ENCODE measurements around the gene ACTL10. TPM values are rescaled to one million over a fixed set of nuclear protein-coding genes. Genes with fewer than 3 reads are reported as not detected.
"Not testable (repeated sequence)": the region's sequence is repeated elsewhere in the genome, so short reads cannot be mapped to it uniquely, and the experiment has no call there.

The ACTL10 gene
- polyA plus RNA-seq, 3 donors = 0.33 to 0.76 (median 0.60) TPM

DNA sequence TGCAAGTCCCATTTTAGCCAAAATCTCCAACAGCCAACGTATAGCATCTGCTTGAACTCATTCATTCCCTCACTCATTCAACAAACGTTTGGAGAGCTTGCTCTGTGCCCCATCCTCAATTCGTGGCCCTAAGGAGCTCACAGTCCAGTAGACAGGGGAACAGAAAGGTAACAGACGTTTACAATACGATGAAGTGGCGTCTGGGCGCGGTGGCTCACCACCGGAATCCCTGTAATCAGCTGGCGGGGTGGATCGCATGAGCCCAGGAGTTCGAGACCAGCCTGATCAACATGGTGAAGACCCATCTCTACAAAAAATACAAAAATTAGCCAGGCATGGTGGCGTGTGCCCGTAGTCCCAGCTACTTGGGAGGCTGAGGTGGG, 20.2 kb downstream of the ACTL10 start:
- no peak for DNase-seq (ENCODE audit: extremely low read depth in 1 of 11, low read depth in 9 of 11, low spot score in 4 of 11)

DNA sequence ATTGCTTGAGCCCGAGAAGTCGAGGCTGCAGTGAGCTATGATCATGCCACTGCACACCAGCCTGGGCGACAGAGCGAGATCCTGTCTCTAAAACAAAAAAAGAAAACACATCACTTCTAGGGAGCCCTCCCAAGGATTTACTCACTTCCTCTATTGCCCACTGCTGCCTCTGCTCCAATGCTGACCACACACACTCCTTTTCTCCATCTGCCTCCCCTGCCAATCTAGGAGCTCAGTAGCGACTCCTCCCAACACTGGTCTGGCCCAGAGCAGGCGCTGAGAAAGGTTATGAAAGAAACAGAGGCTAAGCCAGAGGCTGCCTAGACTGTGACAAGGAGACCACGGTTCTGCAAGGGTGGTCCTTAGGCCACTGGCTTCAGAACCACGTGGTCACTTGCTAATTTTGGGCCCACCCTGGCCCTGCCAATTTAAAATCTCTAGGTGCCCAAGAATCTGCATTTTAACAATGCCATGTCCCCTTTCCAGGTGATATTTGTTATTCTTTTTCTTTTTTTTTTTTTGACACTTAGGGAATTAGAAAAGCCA, 20.7 kb downstream of the ACTL10 start:
- DNase-seq (ENCODE audit: extremely low read depth in 1 of 11, low read depth in 9 of 11, low spot score in 4 of 11) = no peak

DNA sequence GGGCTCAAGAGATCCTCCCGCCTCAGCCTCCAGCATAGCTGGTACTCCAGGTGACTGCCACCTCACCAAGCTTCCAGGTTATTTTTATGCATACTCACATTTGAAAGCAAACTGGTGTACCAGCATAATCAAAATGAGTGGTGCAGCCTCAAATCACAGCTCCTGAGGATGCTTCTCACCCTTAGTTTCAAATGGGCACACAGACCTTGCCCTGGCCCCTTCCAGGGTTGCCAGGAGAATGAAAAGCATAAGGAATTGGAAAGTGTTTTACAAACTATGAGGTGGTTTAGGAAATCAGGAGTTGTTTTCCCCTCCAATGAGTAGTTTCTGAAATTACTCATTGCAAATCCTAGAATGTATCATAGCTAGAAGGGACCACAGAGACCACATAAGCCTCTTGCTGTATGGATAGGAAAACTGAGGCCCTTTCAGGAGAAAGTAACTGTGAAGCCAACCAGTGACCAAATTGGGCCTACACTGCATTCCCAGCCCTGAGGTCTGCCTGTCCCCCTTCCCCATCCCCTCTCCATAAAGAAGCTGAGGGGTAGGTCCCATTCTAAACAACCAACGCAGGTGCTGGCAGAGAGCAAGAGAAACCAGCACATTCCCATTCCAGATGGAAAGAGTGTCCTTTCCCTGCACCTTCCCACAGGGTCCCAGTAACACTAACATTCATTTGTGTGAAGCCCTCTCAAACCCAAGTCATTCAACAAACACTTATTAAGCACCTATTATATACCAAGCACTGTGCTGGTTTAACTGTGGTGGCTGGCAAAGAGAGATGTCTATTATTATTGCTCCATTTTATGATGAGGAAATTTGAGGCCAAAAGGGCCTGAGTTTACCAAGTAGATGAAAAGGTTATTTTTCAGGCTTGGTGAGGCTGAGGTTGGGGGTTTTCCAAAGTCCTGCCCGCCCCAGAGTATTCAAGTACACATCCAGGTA, 21.5 kb downstream of the ACTL10 start:
- DNase-seq (ENCODE audit: extremely low read depth in 1 of 11, low read depth in 9 of 11, low spot score in 4 of 11) = no peak

DNA sequence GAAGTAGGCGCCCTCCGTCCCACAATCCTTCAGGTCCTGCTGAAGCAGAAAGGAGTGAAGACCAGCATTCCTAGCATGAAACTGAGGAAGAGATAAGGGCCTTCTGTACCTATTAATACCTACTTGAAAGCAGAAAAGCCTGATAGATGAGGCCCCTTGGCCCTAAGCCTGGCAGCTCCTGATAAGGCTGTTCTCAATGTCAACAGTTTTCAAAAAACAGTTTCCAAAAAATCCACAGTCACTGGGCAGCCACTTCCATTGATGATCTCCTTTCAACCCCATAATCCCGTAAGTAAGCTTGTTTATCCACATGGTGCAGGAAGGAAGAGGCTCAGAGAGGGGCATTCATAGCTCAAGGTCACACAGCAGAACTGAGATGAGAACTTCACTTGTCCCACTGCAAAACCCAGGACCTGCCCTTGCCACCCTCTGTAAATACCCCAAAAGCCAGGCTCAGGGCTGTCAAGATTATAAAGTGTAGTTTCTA, 22.2 kb downstream of the ACTL10 start:
- no peak for DNase-seq (ENCODE audit: extremely low read depth in 1 of 11, low read depth in 9 of 11, low spot score in 4 of 11)

DNA sequence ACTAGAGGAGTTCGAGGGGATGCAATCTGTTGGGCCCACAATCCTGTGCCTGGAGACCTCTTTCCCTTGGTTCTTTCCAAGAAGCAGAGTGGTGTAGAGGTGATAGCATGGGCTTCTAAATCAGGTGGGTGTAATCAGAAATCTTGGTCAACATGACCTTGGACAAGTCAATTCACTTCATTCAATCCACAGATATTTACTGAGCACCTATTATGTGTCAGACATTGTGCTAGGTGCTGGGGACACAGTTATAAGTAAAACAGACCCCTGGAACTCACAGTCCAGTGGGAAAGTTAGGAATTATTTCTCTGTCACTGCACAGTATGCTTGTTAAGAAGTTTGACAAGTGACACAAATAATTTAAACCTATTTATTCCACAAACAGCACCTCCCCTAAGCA, 22.8 kb downstream of the ACTL10 start:
- no peak for DNase-seq (ENCODE audit: extremely low read depth in 1 of 11, low read depth in 9 of 11, low spot score in 4 of 11)

DNA sequence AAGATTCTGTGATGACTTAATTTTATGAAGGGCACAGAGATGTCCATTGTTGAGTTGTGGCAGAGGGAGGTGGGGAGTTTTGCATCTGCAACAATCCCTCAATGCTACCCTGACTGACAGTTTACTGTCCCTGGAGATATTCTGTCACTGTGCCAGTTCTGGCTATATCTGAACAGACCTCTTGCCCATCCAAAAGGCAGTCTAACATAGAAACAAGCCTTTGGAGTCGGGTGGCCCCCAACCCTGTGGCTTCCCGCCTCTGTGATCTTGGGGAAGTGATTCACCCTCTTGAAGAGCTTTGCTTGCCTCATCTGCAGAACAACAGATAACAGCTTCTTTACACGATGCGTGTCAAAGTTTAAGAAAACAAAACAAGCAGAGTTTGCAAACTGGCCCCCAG, 23.2 kb downstream of the ACTL10 start:
- DNase-seq (ENCODE audit: extremely low read depth in 1 of 11, low read depth in 9 of 11, low spot score in 4 of 11) = no peak

DNA sequence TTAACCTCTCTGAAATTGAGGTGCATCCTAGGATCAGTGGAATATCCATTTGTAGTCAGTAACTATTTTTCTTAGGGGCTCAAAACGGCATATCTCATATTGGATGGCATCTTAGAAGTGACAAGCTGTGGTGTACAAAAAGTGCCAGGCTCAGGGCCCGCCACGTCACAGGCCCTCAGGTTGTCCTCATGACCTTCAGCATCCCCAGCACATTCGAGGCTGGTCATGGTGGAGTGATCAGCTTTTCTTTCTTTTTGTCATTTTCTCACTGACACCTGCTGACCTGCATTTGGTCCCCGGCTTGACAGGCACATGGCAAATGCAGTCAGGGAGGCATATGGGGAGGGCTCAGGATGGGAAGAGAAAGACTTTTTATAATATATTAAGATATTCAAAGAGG, 26.5 kb downstream of the ACTL10 start:
- DNase-seq (ENCODE audit: extremely low read depth in 1 of 11, low read depth in 9 of 11, low spot score in 4 of 11) = no peak

DNA sequence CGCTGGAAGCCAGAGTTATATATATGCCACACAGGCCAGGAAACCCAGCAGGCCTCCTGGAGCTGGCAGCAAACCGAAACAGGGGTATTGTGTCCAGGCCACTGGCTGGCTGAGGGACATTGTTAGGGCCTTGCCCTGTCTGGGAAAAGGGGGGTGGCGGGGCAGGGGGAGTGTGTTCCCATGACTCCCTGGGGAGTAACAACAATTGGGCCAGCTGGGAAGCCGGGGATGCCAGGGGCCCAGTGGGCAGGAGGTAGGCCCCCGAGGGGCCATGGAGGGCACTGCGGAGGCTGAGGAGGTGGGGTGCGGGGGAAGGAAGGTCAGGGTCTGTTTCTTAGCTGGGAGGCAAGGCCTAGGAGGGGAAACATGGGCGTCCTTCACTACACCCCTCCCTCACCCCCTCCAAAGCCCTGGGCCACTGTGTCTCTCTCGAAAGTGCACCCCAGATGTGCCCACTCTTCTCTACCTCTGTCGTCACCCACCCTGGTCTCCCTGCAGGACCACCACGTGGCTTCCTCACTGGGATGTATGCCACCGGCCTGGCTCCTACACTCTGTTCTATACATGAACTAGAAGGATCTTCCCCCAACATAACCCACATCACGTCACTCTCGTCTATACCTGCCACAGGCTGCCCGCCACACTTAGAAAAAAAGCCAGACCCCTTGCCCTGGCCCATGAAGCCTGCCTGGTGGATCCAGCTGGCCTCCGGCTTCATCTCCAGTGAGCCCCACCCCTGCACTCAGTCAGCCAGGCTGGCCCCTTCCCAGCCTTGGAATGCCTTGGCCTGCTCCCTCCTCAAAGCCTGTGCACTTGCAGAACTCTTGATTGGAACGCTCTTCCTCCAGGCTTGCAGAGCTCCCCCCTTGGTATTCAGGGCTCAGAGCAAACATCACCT, 27.2 kb downstream of the ACTL10 start:
- DNase-seq (ENCODE audit: extremely low read depth in 1 of 11, low read depth in 9 of 11, low spot score in 4 of 11) = no peak

DNA sequence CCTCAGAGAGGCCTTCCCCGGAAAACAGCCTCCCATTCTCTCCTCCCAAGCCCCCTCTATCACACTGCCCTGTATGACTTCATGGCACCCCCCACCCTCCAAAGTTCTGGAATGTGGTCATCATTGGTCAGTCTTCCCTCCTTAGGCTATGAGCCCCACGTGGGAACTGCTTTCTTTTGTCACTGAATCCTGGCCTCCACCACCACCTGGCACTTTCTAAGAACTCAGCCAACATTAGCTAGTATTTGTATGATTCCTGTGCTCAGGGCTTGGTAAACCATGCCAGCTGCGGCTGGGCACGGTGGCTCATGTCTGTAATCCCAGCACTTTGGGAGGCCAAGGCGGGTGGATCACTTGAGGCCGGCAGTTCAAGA, 27.9 kb downstream of the ACTL10 start:
- no peak for DNase-seq (ENCODE audit: extremely low read depth in 1 of 11, low read depth in 9 of 11, low spot score in 4 of 11)

DNA sequence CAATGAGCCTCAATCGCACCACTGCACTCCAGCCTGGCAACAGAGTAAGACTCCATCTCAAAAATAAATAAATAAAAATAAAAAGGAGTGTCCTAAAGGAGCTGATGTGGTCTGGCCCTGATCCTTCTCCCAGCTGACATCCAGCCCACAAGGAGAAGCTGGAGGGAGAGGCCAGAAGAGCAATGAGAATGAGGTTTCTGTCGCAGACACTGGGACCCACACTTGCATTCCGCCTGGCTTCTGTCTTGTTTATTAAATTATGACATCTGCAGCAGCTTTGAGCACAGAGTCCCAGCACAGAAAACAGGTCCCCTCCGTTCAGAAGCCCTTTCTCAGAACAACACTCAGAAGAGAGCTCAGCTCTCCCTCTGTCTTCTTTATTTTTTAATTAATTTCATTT, 29.7 kb downstream of the ACTL10 start:
- no peak for DNase-seq (ENCODE audit: extremely low read depth in 1 of 11, low read depth in 9 of 11, low spot score in 4 of 11)

DNA sequence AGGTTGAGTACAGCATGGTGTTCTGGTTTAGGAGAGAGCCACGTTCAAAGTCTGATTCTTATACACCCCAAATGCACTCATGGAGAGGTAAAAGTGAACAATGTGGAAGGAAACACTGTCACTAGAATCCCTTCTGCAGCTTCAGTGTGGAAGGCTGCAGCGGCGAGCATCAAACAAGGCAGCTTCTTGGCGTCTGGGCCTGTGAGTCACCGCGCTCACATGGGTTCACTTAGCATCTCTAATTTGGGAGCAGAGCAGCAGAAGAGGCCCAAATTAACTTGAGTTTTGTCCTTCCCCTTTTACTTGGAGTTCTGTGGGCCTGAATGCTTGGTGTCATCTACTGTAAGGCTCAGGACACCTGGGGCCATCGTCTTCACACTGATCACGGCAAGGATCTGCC, 30.4 kb downstream of the ACTL10 start:
- no peak for DNase-seq (ENCODE audit: extremely low read depth in 1 of 11, low read depth in 9 of 11, low spot score in 4 of 11)

DNA sequence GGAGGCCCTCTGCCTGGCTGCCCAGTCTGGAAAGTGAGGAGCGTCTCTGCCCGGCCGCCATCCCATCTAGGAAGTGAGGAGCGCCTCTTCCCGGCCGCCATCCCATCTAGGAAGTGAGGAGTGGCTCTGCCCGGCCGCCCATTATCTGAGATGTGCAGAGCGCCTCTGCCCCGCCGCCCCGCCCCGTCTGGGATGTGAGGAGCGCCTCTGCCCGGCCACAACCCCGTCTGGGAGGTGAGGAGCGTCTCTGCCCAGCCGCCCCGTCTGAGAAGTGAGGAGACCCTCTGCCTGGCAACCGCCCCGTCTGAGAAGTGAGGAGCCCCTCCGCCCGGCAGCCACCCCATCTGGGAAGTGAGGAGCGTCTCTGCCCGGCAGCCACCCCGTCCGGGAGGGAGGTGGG, 32.2 kb downstream of the ACTL10 start:
- not testable (repeated sequence) for DNase-seq (ENCODE audit: extremely low read depth in 1 of 11, low read depth in 9 of 11, low spot score in 4 of 11)

DNA sequence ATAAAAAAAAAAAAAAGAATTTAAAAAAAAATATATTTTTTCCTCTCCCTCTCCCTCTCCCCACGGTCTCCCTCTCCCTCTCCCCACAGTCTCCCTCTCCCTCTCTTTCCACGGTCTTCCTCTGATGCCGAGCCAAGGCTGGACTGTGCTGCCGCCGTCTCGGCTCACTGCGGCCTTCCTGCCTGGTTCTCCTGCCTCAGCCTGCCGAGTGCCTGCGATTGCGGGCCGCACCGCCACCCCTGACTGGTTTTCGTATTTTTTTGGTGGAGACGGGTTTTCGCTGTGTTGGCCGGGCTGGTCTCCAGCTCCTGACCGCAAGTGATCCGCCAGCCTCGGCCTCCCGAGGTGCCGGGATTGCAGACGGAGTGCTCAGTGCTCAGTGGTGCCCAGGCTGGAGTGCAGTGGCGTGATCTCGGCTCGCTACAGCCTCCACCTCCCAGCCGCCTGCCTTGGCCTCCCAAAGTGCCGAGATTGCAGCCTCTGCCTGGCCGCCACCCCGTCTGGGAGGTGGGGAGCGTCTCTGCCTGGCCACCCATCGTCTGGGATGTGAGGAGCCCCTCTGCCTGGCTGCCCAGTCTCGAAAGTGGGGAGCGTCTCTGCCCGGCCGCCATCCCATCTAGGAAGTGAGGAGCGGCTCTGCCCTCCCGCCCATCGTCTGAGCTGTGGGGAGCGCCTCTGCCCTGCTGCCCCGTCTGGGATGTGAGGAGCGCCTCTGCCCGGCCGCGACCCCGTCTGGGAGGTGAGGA, 34.1 kb downstream of the ACTL10 start:
- DNase-seq (ENCODE audit: extremely low read depth in 1 of 11, low read depth in 9 of 11, low spot score in 4 of 11) = not testable (repeated sequence)

DNA sequence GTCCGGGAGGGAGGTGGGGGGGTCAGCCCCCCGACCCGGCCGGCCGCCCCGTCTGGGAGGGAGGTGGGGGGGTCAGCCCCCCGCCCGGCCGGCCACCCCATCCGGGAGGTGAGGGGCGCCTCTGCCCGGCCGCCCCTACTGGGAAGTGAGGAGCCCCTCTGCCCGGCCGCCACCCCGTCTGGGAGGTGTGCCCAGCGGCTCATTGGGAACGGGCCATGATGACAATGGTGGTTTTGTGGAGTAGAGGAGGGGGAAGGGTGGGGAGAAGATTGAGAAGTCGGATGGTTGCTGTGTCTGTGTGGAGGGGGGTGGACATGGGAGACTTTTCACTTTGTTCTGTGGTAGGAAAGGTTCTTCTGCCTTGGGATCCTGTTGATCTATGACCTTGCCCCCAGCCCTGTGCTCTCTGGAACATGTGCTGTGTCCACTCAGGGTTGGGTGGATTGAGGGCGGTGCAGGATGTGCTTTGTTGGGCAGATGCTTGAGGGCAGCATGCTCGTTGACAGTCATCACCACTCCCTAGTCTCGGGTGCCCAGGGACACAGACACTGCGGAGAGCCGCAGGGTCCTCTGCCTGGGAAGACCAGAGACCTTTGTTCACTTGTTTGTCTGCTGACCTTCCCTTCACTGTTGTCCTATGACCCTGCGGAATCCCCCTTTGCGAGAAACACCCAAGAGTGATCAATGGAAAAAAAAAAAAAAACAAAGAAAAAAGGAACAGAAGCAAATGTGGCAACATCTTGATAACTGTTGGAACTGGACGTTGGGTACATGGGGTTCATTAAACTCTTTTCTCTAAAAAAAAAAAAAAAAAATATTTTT, 35.1 kb downstream of the ACTL10 start:
- DNase-seq (ENCODE audit: extremely low read depth in 1 of 11, low read depth in 9 of 11, low spot score in 4 of 11) = no peak

DNA sequence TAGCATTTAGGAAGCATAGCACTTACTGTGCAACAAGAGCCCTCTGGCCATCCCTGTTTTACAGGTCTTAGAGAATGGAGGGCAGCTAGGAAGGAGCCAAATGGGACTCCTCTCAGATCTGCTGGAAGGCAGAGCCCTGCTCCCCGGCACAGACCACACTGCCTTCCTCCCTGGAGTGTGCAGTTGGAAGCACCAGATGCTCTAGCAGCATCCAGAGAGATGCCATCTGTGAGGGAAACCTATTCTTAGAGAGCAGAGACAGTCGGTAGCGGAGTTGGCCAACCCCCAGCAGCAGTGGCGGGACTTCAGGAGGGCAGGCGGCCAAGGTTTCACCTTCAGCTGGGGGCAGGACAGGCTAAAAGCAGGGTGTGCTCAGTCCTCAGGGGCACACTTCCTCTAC, 36.1 kb downstream of the ACTL10 start:
- no peak for DNase-seq (ENCODE audit: extremely low read depth in 1 of 11, low read depth in 9 of 11, low spot score in 4 of 11)

DNA sequence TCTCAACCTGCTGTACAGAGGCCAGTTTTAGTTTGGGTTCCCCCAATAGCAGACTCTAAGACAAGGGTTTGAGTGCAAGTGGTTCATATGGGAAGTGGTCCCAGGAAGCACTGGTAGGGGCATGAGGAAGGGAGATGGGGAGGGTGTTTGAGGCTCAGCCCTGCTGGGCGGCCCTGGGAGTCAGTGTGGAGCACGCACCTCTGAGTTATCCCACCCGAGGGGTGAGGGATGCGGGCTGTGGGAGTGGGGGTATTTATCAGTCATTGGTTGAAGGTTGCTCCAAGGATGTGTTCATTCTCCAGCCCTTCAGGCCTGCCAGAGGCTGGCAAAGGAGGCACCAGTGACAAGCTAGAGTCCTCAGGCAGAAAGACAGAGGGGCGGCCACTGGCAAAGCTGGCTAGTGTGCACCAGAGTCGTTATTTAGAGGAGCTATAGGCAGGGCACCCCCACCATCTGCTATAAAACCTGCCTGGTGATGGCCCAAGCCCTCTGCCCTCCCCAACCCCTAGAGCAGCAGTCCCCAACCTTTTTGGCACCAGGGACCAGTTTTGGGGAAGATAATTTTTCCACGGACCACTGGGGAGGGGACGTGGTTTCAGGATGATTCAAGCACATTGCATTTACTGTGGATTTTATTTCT, 36.9 kb downstream of the ACTL10 start:
- no peak for DNase-seq (ENCODE audit: extremely low read depth in 1 of 11, low read depth in 9 of 11, low spot score in 4 of 11)

DNA sequence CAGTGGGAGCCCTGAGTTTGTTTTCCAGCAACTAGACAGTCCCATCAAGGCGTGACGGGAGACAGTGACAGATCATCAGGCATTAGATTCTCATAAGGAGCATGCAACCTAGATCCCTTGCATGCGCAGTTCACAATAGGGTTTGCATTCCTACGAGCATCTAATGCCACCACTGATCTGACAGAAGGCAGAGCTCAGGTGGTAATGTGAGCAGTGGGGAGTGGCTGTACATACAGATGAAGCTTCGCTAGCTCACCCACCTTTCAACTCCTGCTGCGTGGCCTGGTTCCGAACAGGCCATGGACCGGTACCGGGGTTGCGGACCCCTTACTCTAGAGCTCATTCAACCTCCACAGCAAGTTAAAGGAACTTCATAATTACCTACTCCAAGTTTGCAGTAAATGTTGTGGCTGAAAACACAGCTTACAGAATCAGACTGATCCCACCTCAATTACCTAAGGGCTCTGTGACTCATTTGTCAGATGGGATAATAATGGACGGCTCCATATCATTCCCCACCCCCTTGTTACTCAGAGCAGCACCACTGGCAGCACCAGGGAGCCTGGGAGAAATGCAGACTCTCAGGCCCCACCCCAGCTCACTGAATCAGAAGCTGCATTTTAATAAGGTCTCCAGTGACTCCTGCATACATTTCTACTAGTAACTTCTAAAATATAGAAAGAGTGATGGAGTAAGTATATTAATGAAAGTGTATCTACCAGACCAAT, 37.6 kb downstream of the ACTL10 start:
- no peak for DNase-seq (ENCODE audit: extremely low read depth in 1 of 11, low read depth in 9 of 11, low spot score in 4 of 11)

Data from renal cortex interstitium (tissue), 11 donors.